K562 (cell line): ENCODE results near the gene PRKAG2. TPM values are rescaled to one million over a fixed set of nuclear protein-coding genes. Genes with fewer than 3 reads are reported as not detected.

Experiments used
- ATAC-seq: fragments of 200-7000 bp; cut with Tn5 transposase; 3 replicates; pipeline ENCODE4 v1.9.1; 2020; ENCODE audit warnings: moderate library complexity
- BruUV-seq: library from RNA; stranded (reverse); fragments of 400-500 nt; replicated peaks from 2 replicates; lab custom pipeline; 2021; lab: Mats Ljungman, UMichigan
- CTCF ChIA-PET: fragments of 300-600 bp; formaldehyde crosslinking; extraction: SDS; loops from one replicate; lab custom pipeline; 2021; ENCODE audit warnings: low intra/inter-chr PET ratio; lab: Yijun Ruan, JAX
- POLR2A ChIA-PET: fragments of 300-600, 350-650 bp; sonication (Branson Sonifier 250); formaldehyde crosslinking; extraction: SDS; loops from one replicate; lab custom pipeline; 2021; ENCODE audit warnings: antibody characterized with exemption, inconsistent platforms; lab: Yijun Ruan, JAX
- DNase-seq, 4 experiments: peaks; one replicate each; pipeline versions ENCODE4 v3.0.0 to v3.0.0-alpha.2; 2011 to 2018; ENCODE audit warnings: low spot score in 3 of 4, mixed read lengths in 3 of 4; ENCODE audit errors: extremely low read depth in 1 of 4
- FAIRE-seq: peaks from 2 replicates; lab custom pipeline; 2011; peaks lifted over from hg19 to GRCh38; lab: Jason Lieb, UNC
- H2AFZ ChIP-seq: 2 replicates; pipeline ENCODE4 v1.6.0; 2011; ENCODE audit warnings: low read depth, low read length, control low read depth, inconsistent platforms
- H3K27ac ChIP-seq: fragments of 200-600 bp; 3 replicates; pipeline ENCODE4 v1.8.0; 2011; ENCODE audit warnings: low read depth, mild to moderate bottlenecking, control low read depth, inconsistent platforms, low read length, moderate library complexity, mixed read lengths; ENCODE audit errors: extremely low read depth
- H3K27me3 ChIP-seq, 2 experiments: fragments of 300-600 bp in 1 of 2; 2 replicates in 1 of 2; 3 replicates in 1 of 2; pipeline versions ENCODE4 v1.6.0 to v1.8.0; 2011; ENCODE audit warnings: inconsistent platforms in 2 of 2, low read length in 2 of 2, mild to moderate bottlenecking in 1 of 2, mixed read lengths in 1 of 2, moderate library complexity in 1 of 2; ENCODE audit not compliant: control insufficient read depth in 2 of 2, insufficient read depth in 2 of 2
- H3K36me3 ChIP-seq: fragments of 300-600 bp; 3 replicates; pipeline ENCODE4 v1.8.0; 2011; ENCODE audit warnings: mild to moderate bottlenecking, low read length, inconsistent platforms; ENCODE audit not compliant: control insufficient read depth, insufficient read depth
- H3K4me1 ChIP-seq, 2 experiments: fragments of 200-600 bp in 1 of 2; replicated peaks in 1 of 2; 2 replicates in 1 of 2; 3 replicates in 1 of 2; pipeline versions ENCODE4 v1.5.1 to v1.8.0; 2011; ENCODE audit warnings: inconsistent platforms in 2 of 2, low read length in 2 of 2, mild to moderate bottlenecking in 1 of 2, mixed read lengths in 1 of 2, moderate library complexity in 1 of 2; ENCODE audit not compliant: control insufficient read depth in 2 of 2, insufficient read depth in 2 of 2
- H3K4me2 ChIP-seq: 2 replicates; pipeline ENCODE4 v1.6.1; 2011; ENCODE audit warnings: low read length, control low read depth, inconsistent platforms, mixed read lengths; ENCODE audit not compliant: insufficient read depth
- H3K4me3 ChIP-seq: fragments of 200-600 bp; sonication (generic), shearing (Covaris generic); 2 replicates; pipeline ENCODE4 v1.5.1; 2016; ENCODE audit warnings: control low read depth, inconsistent platforms
- H3K79me2 ChIP-seq: fragments of 200-600 bp; 3 replicates; pipeline ENCODE4 v1.8.0; 2011; ENCODE audit warnings: low read length, inconsistent platforms; ENCODE audit not compliant: control insufficient read depth, insufficient read depth
- H3K9ac ChIP-seq, 2 experiments: 2 replicates each; pipeline versions ENCODE4 v1.6.0 to v1.6.1; 2011; ENCODE audit warnings: low read depth in 2 of 2, low read length in 2 of 2, control low read depth in 1 of 2, inconsistent platforms in 1 of 2, mild to moderate bottlenecking in 1 of 2, mixed read lengths in 1 of 2; ENCODE audit not compliant: insufficient read depth in 1 of 2
- H3K9me1 ChIP-seq: one replicate; pipeline ENCODE4 v1.6.0; 2011; ENCODE audit warnings: inconsistent platforms, mild to moderate bottlenecking, low read length, moderate library complexity; ENCODE audit not compliant: control insufficient read depth, insufficient read depth
- H3K9me3 ChIP-seq: replicated peaks from 2 replicates; pipeline ENCODE4 v1.5.1; 2011; ENCODE audit warnings: low read depth, low read length, inconsistent platforms; ENCODE audit not compliant: control insufficient read depth, insufficient read depth
- H4K20me1 ChIP-seq: replicated peaks from 2 replicates; pipeline ENCODE4 v1.6.1; 2011; ENCODE audit warnings: low read length, inconsistent platforms, mixed read lengths; ENCODE audit not compliant: control insufficient read depth, insufficient read depth
- FOXK1 ChIP-seq: sonication (generic); formaldehyde crosslinking; IDR thresholded peaks from 2 replicates; pipeline ENCODE4 v1.8.0; 2022; ENCODE audit warnings: missing genetic modification reagents, mild to moderate bottlenecking, borderline replicate concordance
- FOXP4 ChIP-seq: sonication (generic); formaldehyde crosslinking; IDR thresholded peaks from 2 replicates; pipeline ENCODE4 v1.8.0; 2022; ENCODE audit warnings: mild to moderate bottlenecking, missing genetic modification reagents, borderline replicate concordance
- HCFC1 ChIP-seq: IDR thresholded peaks from 2 replicates; pipeline ENCODE4 v1.6.1; 2012; ENCODE audit warnings: low read depth, low read length, improper control_type of control experiment
- HEY1 ChIP-seq: fragments of 250-450 bp; sonication (Bioruptor Pico); IDR thresholded peaks from 2 replicates; pipeline ENCODE4 v1.5.0; 2020; ENCODE audit warnings: mild to moderate bottlenecking, moderate library complexity, borderline replicate concordance
- KLF10 ChIP-seq: fragments of 250-450 bp; sonication (Bioruptor Pico); IDR thresholded peaks from 2 replicates; pipeline ENCODE4 v1.6.1; 2021; ENCODE audit warnings: matching md5 sums
- MEIS2 ChIP-seq: fragments of 450-650 bp; IDR thresholded peaks from 2 replicates; pipeline ENCODE4 v1.6.1; 2014; ENCODE audit warnings: mild to moderate bottlenecking; ENCODE audit not compliant: partially characterized antibody
- RREB1 ChIP-seq: fragments of 250-450 bp; sonication (Bioruptor Pico); IDR thresholded peaks from 2 replicates; pipeline ENCODE4 v1.4.0; 2020
- STAG1 ChIP-seq: sonication (generic); formaldehyde crosslinking; IDR thresholded peaks from 2 replicates; pipeline ENCODE4 v1.5.0; 2020; ENCODE audit warnings: missing genetic modification reagents, borderline replicate concordance
- ZNF717 ChIP-seq: fragments of 250-450 bp; sonication (Bioruptor Pico); IDR thresholded peaks from 2 replicates; pipeline ENCODE4 v1.5.0; 2021
- WGBS: fragments of 100-300 bp; shearing (Covaris generic); methylation state at CpG from one replicate; pipeline ENCODE4 v1.1.6; 2016; ENCODE audit warnings: low coverage, mixed read lengths; ENCODE audit not compliant: insufficient coverage; ENCODE audit errors: missing lambda C conversion rate; 5-methylcytosine and 5-hydroxymethylcytosine counted together
- in situ Hi-C: fragments of 300-500 bp; cut with MboI; formaldehyde crosslinking; loops from 4 replicates; pipeline ENCODE4 v1.15.0; 2018; ENCODE audit warnings: inconsistent platforms, mixed read lengths
- intact Hi-C: fragments of 100-400 bp; cut with micrococcal nuclease; formaldehyde crosslinking; loops from 2 replicates; pipeline ENCODE4 v1.14.2; 2022
- polyA plus RNA-seq, 8 experiments: library from polyadenylated mRNA; depleted of rRNA in 4 of 8; stranded (reverse) in 5 of 8; unstranded in 3 of 8; fragments of >200 nt; fragmentation: Nextera tagmentation in 2 of 8; fragmentation: Illumina TruSeq in 1 of 8; extraction: Ambion mirVana in 2 of 8; extraction: Trizol in 1 of 8; gene quantifications; 2 replicates each; pipeline versions ENCODE4 v1.2.1 to v1.2.3, GENCODE V29; 2011 to 2014; ENCODE audit warnings: inconsistent platforms in 1 of 8, missing spikeins in 1 of 8
- total RNA-seq, 7 experiments: library from RNA; depleted of rRNA in 6 of 7; stranded (reverse); fragments of >200 nt in 6 of 7; fragmentation: Illumina TruSeq in 2 of 7; extraction: Trizol in 2 of 7; gene quantifications; 2 replicates each; pipeline versions ENCODE4 v1.2.1 to v1.2.3, GENCODE V29; 2011 to 2021; ENCODE audit warnings: low replicate concordance in 1 of 7

The PRKAG2 gene
- total and polyA plus RNA-seq, 9 of the 15 experiments (the other 6 are each of a cell fraction or from before 2014, with no cell fraction given) = 0.99 to 5.6 (median 3.3) TPM

- no peak for TF ChIP-seq STAG1 (CRISPR knock-in tag)
Observed at GRCh38 chr7:151629713-151630272, 247.1 kb downstream of the PRKAG2 start (continued).

GRCh38 chr7:151628846-151629604 lies 247.9 kb downstream of the PRKAG2 start:
- FAIRE-seq (no peak), ATAC-seq (no peak), DNase-seq (no peak)
- no peaks in the 10 kb centered on the region for H3K79me2 ChIP-seq
- in situ Hi-C loops (no loop called here), intact Hi-C loops (no loop called here)
- H3K4me2 ChIP-seq = no peak overlapping the region
- H3K36me3 ChIP-seq = no peaks in the 10 kb centered on the region
- peaks cover 6 to 15% of the 10 kb centered on the region in 2 experiments; a peak in 3 of 5 replicates for H3K4me1 ChIP-seq
- no peak overlapping the region for H3K9ac ChIP-seq
- CTCF ChIA-PET = no interaction called here
- POLR2A ChIA-PET = interaction anchor here (0.6 to 1.5 kb wide), 4 partner anchors 9 to 133 kb away, joined by 3 to 6 read pairs (median 4); no protein-coding TSS in a partner anchor
- H3K4me3 ChIP-seq = no peak overlapping the region
- H3K9me3 ChIP-seq = no peaks in the 10 kb centered on the region
- 6% methylated on average over 17 of the region's 17 CpGs for WGBS
- no TSS peak for BruUV-seq
- H3K27me3 ChIP-seq = peaks cover 51 to 58% of the 10 kb centered on the region in 2 experiments
- no peak overlapping the region for H2AFZ ChIP-seq
- H4K20me1 ChIP-seq = peaks cover 16% of the 10 kb centered on the region
- H3K9me1 ChIP-seq = no peaks in the 10 kb centered on the region
- no peak overlapping the region for H3K27ac ChIP-seq
- TF ChIP-seq HCFC1 (no peak), FOXP4 (no peak), HEY1 (no peak), RREB1 (CRISPR knock-in tag) (no peak), MEIS2 (no peak), FOXK1 (CRISPR knock-in tag) (no peak), KLF10 (CRISPR knock-in tag) (no peak), ZNF717 (CRISPR knock-in tag) (no peak)
